ENCODE data around the gene BEST4. TPM values are rescaled to one million over a fixed set of nuclear protein-coding genes. Genes with fewer than 3 reads are reported as not detected.

Gene BEST4
- total RNA-seq, 2 experiments from 2014 or later: 1.3 to 1.6 TPM

DNA sequence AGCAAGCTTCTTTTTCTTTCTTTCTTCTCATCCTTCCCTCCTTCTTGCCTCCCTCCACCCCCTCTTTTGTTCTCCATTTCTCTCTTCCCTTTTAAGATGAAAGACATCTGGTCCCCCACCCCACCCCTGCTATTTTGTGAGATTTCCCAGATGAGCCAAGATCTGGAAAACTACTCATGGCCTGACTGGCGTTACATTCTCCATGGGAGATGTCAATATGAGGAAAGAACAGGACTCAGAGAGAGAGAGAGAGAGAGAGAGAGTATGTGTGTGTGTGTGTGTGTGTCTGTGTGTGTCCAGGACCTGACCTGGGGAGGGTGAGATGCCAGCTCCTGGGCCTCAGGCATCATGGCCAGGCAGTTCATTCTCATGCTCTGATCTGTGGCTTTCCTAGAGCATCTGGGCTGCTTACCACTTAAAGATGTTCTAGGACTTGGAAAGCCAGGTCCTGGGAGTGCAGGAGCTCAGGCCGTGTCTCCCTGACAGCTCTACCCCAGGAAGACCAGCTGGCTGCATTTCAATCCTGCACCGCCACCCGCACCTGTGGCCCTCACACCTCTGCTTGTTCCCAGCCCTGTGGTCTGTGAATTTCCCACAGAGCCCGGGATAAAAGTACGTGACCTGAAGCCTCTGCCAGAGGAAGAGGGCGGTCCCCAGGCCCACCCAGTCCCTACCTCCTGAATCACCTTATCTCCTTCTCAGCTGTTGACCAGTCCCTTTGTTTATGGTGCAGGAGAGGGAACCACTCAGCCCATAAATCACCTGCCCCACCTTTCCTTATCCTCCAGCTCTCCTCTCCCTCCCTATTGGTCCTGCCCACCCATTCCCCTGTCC is 3.2 kb upstream of the BEST4 start:
- H3K27ac Mint-ChIP-seq: no peak overlapping the region
- DNase-seq: no peak
- ATAC-seq (ENCODE audit: low read depth): no peak
- H3K27me3 Mint-ChIP-seq: no peaks in the 10 kb centered on the region
- POLR2A ChIA-PET: interaction anchor here (1.1 to 8.4 kb wide), 7 partner anchors 9 to 221 kb away, joined by 6 to 93 read pairs (median 11); partner anchors contain the start of genes HECTD3, PLK3, RNU5D-1 and RPS8
- H3K36me3 Mint-ChIP-seq: no peaks in the 10 kb centered on the region
- no peaks in the 10 kb centered on the region for H3K9me3 Mint-ChIP-seq
- H3K4me3 Mint-ChIP-seq: no peak overlapping the region
- peaks cover 4% of the 10 kb centered on the region for H3K4me1 Mint-ChIP-seq

DNA sequence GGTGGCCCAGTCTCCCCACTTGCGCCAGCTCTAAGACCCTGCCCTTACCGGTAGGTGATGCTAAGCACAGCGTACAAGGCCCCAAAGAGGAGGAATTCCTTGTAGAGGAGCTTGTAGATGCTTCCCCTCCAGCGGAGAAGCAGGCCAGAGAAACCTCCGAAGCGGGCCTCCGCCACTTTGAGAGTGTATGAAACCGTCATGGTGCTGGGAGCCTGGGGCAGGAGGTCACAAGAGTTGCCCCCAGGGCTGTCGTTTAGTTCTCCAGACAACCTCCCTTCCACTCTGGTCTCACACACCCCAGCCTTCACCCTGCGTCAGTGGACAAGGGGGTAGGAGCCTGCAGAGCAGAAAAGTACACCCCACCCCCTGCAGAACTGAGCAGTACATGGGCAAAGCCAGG is 464 bp downstream of the BEST4 start:
- Mint-ChIP-seq H3K27me3 (no peaks in the 10 kb centered on the region), H3K27ac (no peak overlapping the region), H3K4me1 (peaks cover 26% of the 10 kb centered on the region), H3K9me3 (no peaks in the 10 kb centered on the region), H3K4me3 (no peak overlapping the region), H3K36me3 (peaks cover 4% of the 10 kb centered on the region)
- POLR2A ChIA-PET: interaction anchor here (0.9 to 8.4 kb wide), 7 partner anchors 9 to 66 kb away, joined by 4 to 93 read pairs (median 9); partner anchors contain the start of genes PLK3, RNU5D-1 and RPS8
- ATAC-seq (ENCODE audit: low read depth) (no peak), DNase-seq (no peak)

DNA sequence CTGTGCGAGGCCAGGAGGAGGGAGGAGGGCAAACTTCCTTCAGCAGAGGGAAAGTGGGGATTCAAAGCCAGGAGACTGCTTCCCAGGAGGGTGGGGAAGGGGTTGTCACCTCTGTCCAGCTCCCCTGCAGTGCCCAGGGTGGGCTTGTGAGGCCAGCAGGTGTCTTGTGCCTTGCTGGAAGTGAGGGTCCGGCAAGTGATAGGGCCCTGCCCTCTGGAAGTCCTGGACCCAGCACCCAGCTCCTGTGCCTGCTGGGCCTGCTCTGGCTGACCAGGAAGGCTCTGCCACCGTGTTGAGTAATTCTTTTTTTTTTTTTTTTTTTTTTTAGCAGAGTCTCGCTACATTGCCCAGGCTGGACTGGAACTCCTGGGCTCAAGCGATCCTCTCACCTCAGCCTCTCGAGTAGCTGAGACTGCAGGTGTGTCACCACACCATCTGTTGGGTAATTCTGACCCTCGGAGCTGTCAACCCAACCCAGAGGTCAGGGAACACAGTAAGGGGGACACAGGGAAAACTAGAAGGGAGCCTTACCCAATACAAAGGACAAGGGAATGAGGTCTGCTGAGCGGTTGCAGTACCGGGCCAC is 1.0 kb downstream of the BEST4 start:
- Mint-ChIP-seq H3K27me3 (no peaks in the 10 kb centered on the region), H3K4me1 (peaks cover 26% of the 10 kb centered on the region), H3K4me3 (peak overlapping the region; percentile 66), H3K27ac (peak overlapping the region; percentile 71), H3K9me3 (no peaks in the 10 kb centered on the region), H3K36me3 (peaks cover 4% of the 10 kb centered on the region)
- DNase-seq (no peak), ATAC-seq (ENCODE audit: low read depth) (no peak)
- POLR2A ChIA-PET: interaction anchor here (1.0 to 8.4 kb wide), 8 partner anchors 10 to 553 kb away, joined by 3 to 93 read pairs (median 34); partner anchors contain the start of genes BTBD19, DYNLT4, HECTD3 and MUTYH

DNA sequence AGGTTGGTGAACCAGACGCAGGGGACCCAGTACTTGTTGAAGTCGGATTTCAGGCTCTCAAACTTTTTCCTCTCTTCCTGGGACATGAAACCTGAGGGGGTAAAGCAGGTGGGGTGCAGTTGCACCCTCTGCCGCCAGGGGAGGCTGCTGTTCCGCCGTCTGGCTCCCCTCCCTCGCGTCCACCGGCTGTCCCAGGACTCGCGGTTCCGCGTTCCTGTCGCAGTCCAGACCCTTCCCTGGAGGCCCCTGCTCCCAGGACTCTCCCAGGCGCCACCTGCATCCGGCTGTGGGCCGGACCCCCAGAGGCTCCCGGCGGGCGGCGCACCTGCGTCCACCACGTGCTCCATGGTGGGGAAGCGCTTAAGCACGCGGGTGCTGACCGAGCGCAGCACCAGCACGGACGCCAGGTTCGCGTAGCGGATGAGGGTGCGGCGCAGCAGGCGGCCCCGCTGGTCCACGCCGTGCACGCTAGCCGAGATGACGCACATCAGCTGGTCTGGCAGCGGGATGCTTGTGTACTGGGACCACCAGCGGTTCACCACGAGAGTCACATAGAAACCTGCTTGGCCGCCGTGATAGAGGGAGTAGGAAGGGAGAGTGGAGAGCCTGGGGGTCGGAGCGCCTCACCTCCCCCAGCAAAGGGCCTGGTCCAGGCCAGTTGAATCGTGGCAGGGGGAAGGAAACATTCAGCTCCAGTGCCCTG is 1.7 kb downstream of the BEST4 start:
- POLR2A ChIA-PET: interaction anchor here (1.0 to 8.4 kb wide), 8 partner anchors 11 to 554 kb away, joined by 3 to 93 read pairs (median 34); partner anchors contain the start of genes BTBD19, DYNLT4, HECTD3 and MUTYH
- peak; percentile 69 for ATAC-seq (ENCODE audit: low read depth)
- Mint-ChIP-seq H3K27me3 (no peaks in the 10 kb centered on the region), H3K36me3 (peaks cover 5% of the 10 kb centered on the region), H3K4me3 (peak overlapping the region; percentile 66), H3K27ac (peak overlapping the region; percentile 71), H3K4me1 (peaks cover 26% of the 10 kb centered on the region), H3K9me3 (no peaks in the 10 kb centered on the region)
- peak; percentile 87 for DNase-seq

DNA sequence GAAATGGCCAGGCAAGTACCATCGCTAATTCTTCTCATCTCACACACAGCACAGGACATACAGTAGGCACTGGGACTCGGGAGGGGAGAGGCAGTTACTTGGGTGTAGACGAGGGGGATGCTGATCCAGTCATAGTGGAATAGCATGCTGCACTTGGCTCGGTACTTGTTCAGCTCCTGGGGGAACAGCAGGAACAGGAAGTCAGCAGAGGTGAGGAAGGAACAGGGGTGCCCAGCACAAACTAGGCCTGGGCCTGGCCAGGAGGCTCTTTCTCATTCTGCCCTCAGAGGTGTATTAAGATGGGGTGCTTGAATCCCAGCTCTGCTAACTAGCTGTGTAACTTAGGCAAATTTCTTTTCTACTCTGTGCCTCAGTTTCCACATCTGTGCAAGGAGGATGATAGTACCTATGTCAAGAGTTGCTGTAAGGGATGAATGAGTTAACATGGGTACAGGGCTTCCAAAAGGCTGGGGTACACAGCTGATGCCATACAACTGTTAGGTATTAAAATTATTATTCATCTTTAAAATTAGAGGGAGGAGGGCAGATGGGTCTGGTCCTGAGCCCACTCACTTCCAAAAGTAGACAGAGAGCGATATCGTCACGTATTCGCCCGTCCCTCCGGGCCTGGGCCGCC is 2.4 kb downstream of the BEST4 start:
- H3K36me3 Mint-ChIP-seq: peaks cover 7% of the 10 kb centered on the region
- no peaks in the 10 kb centered on the region for H3K27me3 Mint-ChIP-seq
- no peak for ATAC-seq (ENCODE audit: low read depth)
- H3K4me1 Mint-ChIP-seq: peaks cover 26% of the 10 kb centered on the region
- POLR2A ChIA-PET: interaction anchor here (0.7 to 8.4 kb wide), 10 partner anchors 10 to 226 kb away, joined by 3 to 93 read pairs (median 24); partner anchors contain the start of genes BTBD19, DYNLT4, HECTD3 and PLK3
- peak; percentile 34 for DNase-seq
- no peaks in the 10 kb centered on the region for H3K9me3 Mint-ChIP-seq
- peak overlapping the region; percentile 71 for H3K27ac Mint-ChIP-seq
- H3K4me3 Mint-ChIP-seq: peak overlapping the region; percentile 66

DNA sequence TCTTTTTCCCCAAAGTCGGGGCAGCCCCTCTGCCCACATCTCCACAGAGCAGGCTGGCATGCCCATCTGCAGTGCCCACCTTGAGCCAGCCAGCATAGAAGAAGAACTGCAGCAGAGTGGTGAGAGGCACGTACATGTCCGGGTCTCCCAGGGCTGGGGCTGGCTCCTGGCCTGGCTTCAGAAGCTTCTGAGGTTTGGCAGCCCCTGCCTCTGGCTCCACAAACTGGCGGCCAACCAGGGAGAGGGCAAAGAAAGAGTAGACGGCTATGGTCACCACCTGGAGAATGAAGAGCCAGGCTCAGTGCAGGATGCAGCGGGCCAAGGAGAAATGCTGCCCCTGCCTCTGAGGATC is 3.0 kb downstream of the BEST4 start:
- H3K9me3 Mint-ChIP-seq: no peaks in the 10 kb centered on the region
- ATAC-seq (ENCODE audit: low read depth): no peak
- no peak for DNase-seq
- POLR2A ChIA-PET: interaction anchor here (0.7 to 8.4 kb wide), 12 partner anchors 9 to 706 kb away, joined by 3 to 93 read pairs (median 22); partner anchors contain the start of genes BTBD19, DYNLT4, HECTD3 and PLK3
- H3K27ac Mint-ChIP-seq: peak overlapping the region; percentile 71
- peaks cover 26% of the 10 kb centered on the region for H3K4me1 Mint-ChIP-seq
- H3K36me3 Mint-ChIP-seq: peaks cover 13% of the 10 kb centered on the region
- H3K4me3 Mint-ChIP-seq: peak overlapping the region; percentile 66
- H3K27me3 Mint-ChIP-seq: no peaks in the 10 kb centered on the region

DNA sequence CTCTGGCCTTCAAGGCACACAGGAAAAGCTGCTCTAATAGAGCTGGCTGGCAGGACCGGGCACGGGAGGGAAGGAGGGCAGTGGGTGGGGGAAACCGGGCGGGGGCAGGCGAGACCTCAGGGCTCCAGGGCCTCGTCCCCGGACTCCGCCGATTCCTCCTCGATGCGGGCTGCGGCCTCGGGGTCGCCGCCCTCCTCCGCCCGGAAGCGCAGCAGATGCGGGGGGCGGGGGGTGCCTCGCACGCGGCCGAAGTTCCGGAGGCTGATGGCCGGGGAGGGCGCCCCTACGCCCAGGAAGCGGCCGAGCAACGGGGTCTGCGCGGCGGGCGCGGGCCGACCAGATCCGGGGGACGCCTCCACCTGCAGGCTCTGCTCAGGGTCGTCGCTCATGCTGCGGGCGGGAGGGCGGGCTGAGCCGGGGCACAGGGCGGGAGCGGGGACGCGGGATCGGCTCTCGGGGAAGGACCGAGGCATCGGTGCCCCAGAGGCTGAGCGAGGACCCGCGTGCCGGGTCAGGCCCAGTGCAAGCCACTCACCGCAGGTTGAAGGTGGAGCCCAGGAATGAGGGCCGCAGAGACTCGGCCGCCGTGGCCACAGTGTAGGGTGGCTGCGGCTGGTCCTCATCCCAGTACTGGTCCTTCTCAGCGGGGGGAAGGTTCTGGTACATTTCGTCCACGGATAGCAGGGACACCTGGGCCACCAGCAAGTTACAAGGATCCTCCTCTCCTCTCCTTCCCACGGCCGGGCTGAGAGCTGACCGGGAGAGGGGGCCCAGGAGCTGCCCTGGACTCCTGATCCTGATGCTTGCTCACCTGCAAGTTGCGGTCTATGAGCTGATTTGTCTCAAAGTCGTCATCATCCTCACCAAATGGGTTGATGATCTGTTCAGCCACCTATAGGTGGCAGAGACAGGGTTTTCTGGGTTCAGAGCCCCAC is 3.6 kb downstream of the BEST4 start:
- POLR2A ChIA-PET: interaction anchor here (0.7 to 8.4 kb wide), 11 partner anchors 9 to 707 kb away, joined by 3 to 93 read pairs (median 23); partner anchors contain the start of genes BTBD19, DYNLT4, HECTD3 and PLK3
- Mint-ChIP-seq H3K9me3 (no peaks in the 10 kb centered on the region), H3K36me3 (peaks cover 15% of the 10 kb centered on the region), H3K27ac (peak overlapping the region; percentile 83), H3K4me3 (peak overlapping the region; percentile 71), H3K4me1 (peaks cover 26% of the 10 kb centered on the region), H3K27me3 (no peaks in the 10 kb centered on the region)
- peak; percentile 73 for DNase-seq
- peak; percentile 51 for ATAC-seq (ENCODE audit: low read depth)

DNA sequence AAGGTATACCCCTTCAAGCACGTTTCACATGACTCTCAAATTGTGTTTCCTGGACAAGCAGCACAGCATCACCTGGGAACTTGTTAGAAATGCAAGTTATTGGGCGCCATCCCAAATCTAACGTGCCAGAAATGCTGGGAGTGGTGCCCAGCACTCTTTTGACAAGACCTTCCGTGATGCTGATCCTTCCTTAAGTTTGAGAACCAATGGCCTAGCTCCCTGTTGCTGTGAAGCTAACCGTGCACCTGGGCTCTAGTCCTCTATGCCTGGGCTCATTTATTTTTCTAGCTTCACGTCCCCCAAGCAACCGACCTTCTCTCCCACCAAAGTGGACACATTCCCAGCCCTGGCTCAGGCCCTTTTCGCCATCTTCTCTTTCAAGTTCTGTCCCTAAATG is 4.3 kb downstream of the BEST4 start:
- Mint-ChIP-seq H3K4me1 (peaks cover 29% of the 10 kb centered on the region), H3K4me3 (peak overlapping the region; percentile 71)
- POLR2A ChIA-PET: interaction anchor here (0.7 to 8.4 kb wide), 10 partner anchors 8 to 520 kb away, joined by 3 to 93 read pairs (median 24); partner anchors contain the start of genes BTBD19, DYNLT4, HECTD3 and PLK3

DNA sequence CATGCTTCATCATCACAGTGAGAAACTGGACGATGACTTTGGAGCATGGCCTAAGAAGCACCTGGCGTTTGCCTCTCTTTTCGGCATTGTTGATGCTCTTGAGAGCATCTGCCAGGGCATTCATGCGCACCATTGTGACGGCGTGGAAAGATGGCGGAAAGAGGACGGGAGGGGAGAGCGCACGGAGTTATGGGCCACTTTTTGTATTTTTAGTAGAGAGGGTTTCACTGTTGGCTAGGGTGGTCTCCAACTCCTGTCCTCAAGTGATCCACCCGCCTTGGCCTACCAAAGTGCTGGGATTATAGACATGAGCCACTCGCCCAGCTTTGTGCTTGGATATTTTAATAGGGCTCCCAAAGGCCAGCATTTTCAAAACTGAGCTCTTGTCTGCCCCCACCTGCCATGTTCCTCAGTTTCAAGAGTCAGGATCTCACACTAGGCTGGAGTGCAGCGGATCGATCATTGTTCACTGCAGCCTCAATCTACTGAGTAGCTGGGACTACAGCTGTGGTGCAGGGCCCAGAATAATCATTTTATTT is 7.3 kb downstream of the BEST4 start:
- DNase-seq (no peak), ATAC-seq (ENCODE audit: low read depth) (no peak)
- Mint-ChIP-seq H3K27me3 (no peaks in the 10 kb centered on the region), H3K27ac (no peak overlapping the region), H3K9me3 (no peaks in the 10 kb centered on the region), H3K36me3 (peaks cover 42% of the 10 kb centered on the region), H3K4me1 (peaks cover 38% of the 10 kb centered on the region), H3K4me3 (no peak overlapping the region)
- POLR2A ChIA-PET: interaction anchor here (0.7 to 1.7 kb wide), 6 partner anchors 19 to 59 kb away, joined by 3 to 9 read pairs (median 4); partner anchors contain the start of genes PLK3 and RNU5D-1

More for the DNA sequence above, 4.3 kb downstream of the BEST4 start:
- no peak for DNase-seq
- Mint-ChIP-seq H3K36me3 (peaks cover 18% of the 10 kb centered on the region), H3K27ac (peak overlapping the region; percentile 83), H3K27me3 (no peaks in the 10 kb centered on the region), H3K9me3 (no peaks in the 10 kb centered on the region)
- no peak for ATAC-seq (ENCODE audit: low read depth)

DNA sequence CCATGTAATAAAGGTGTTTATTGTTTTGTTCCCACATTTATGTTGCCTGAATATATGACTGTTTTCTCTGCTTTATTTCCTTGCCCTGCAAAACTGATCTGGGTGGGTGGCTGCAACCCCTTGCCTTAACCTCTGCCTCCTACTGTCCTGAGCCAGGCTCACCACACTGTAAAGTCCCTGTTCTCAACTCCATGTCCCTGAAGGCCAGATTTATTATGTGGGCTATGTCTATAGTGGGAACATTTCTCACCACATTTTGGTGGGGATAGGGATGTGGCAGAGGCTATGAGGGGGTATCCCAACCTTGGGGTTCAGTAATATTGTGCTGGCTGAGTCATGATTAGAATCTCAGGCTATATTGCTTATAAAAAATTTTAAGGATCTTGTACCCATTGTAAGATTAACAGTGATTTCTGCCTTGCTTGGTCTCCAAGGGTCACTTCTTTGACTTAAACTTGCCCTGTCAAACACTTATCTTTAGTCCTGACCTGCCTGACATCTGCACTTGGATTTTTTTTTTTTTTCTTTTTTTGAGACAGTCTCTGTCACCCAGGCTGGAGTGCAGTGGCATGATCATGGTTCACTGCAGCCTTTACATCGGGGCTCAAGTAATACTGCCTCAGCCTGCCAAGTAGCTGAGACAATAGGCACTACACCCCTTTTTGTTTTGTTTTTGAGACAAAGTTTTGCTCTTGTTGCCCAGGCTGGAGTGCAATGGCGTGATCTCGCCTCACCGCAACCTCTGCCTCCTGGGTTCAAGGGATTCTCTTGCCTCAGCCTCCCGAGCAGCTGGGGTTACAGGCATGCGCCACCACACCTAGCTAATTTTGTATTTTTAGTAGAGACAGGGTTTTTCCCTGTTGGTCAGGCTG is 9.0 kb downstream of the BEST4 start:
- H3K36me3 Mint-ChIP-seq: peaks cover 45% of the 10 kb centered on the region
- POLR2A ChIA-PET: interaction anchor here (0.8 to 4.2 kb wide), 6 partner anchors 21 to 57 kb away, joined by 3 to 28 read pairs (median 6); partner anchors contain the start of gene PLK3
- H3K4me3 Mint-ChIP-seq: peak overlapping the region; percentile 45
- H3K4me1 Mint-ChIP-seq: peaks cover 31% of the 10 kb centered on the region
- no peak for ATAC-seq (ENCODE audit: low read depth)
- H3K27ac Mint-ChIP-seq: peak overlapping the region; percentile 64
- H3K27me3 Mint-ChIP-seq: no peaks in the 10 kb centered on the region
- H3K9me3 Mint-ChIP-seq: no peaks in the 10 kb centered on the region
- DNase-seq: no peak

All from activated naive CD8-positive, alpha-beta T cell treated with anti-CD3 and anti-CD28 coated beads, Interleukin-2, amount 10 ng/mL, durations not matched to agents 7 days and 5 days (primary cell).